ENCODE measurements around the gene CFAP74.

CFAP74 gene

GRCh38 chr1:1928231-1929101 lies 75.1 kb downstream of the CFAP74 start:
- no peak overlapping the region for H3K4me3 Mint-ChIP-seq
- H3K36me3 Mint-ChIP-seq (ENCODE audit: low read depth) = no peaks in the 10 kb centered on the region
- no peaks in the 10 kb centered on the region for H3K4me1 Mint-ChIP-seq
- no peak overlapping the region for H3K27ac Mint-ChIP-seq
- H3K9me3 Mint-ChIP-seq = no peaks in the 10 kb centered on the region
- TF ChIP-seq, protein P1, sequence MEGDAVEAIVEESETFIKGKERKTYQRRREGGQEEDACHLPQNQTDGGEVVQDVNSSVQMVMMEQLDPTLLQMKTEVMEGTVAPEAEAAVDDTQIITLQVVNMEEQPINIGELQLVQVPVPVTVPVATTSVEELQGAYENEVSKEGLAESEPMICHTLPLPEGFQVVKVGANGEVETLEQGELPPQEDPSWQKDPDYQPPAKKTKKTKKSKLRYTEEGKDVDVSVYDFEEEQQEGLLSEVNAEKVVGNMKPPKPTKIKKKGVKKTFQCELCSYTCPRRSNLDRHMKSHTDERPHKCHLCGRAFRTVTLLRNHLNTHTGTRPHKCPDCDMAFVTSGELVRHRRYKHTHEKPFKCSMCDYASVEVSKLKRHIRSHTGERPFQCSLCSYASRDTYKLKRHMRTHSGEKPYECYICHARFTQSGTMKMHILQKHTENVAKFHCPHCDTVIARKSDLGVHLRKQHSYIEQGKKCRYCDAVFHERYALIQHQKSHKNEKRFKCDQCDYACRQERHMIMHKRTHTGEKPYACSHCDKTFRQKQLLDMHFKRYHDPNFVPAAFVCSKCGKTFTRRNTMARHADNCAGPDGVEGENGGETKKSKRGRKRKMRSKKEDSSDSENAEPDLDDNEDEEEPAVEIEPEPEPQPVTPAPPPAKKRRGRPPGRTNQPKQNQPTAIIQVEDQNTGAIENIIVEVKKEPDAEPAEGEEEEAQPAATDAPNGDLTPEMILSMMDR (IDR thresholded peaks at IDR 0.05; ENCODE audit: unreplicated experiment in 3 of 3) = no peak
- H3K27me3 Mint-ChIP-seq (ENCODE audit: low read depth) = peaks cover 3% of the 10 kb centered on the region

DNA sequence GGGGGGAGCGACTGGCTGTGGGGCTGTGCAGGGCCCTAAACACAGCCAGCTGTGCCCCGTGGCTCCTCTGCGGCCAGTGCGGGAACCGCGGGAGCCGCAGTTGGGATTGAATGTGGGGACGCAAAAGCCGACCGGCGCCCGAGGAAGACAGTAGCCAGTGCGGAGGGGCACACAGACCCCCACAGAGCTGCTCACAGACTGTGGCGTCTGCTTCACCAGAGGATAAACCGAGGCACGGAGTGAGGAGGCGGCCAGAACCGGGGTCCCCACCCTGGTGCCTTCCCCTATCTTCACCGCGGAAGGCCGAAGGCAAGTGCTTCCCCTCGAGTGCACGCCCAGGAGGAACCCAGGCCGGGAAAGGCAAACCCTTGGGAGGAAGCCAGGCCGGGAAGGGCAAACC lies 75.8 kb downstream of the CFAP74 start:
- Mint-ChIP-seq H3K27me3 (ENCODE audit: low read depth) (peaks cover 3% of the 10 kb centered on the region), H3K36me3 (ENCODE audit: low read depth) (no peaks in the 10 kb centered on the region), H3K4me3 (no peak overlapping the region), H3K4me1 (no peaks in the 10 kb centered on the region), H3K9me3 (no peaks in the 10 kb centered on the region), H3K27ac (no peak overlapping the region)
- TF ChIP-seq, protein P1 (IDR thresholded peaks at IDR 0.05; ENCODE audit: unreplicated experiment in 3 of 3) = no peak

- TF ChIP-seq, protein P1 (IDR thresholded peaks at IDR 0.05; ENCODE audit: unreplicated experiment in 3 of 3) = no peak
- no peaks in the 10 kb centered on the region for H3K36me3 Mint-ChIP-seq (ENCODE audit: low read depth)
- H3K9me3 Mint-ChIP-seq = no peaks in the 10 kb centered on the region
- no peak overlapping the region for H3K27ac Mint-ChIP-seq
- peaks cover 3% of the 10 kb centered on the region for H3K27me3 Mint-ChIP-seq (ENCODE audit: low read depth)
- H3K4me3 Mint-ChIP-seq = no peak overlapping the region
- no peaks in the 10 kb centered on the region for H3K4me1 Mint-ChIP-seq
Observed at GRCh38 chr1:1926886-1927660, 76.5 kb downstream of the CFAP74 start.

GRCh38 chr1:1926346-1926811 lies 77.2 kb downstream of the CFAP74 start:
- H3K4me1 Mint-ChIP-seq = no peaks in the 10 kb centered on the region
- H3K9me3 Mint-ChIP-seq = no peaks in the 10 kb centered on the region
- no peaks in the 10 kb centered on the region for H3K36me3 Mint-ChIP-seq (ENCODE audit: low read depth)
- H3K4me3 Mint-ChIP-seq = no peak overlapping the region
- no peak overlapping the region for H3K27ac Mint-ChIP-seq
- peaks cover 3% of the 10 kb centered on the region for H3K27me3 Mint-ChIP-seq (ENCODE audit: low read depth)
- TF ChIP-seq, protein P1 (IDR thresholded peaks at IDR 0.05; ENCODE audit: unreplicated experiment in 3 of 3) = no peak

DNA sequence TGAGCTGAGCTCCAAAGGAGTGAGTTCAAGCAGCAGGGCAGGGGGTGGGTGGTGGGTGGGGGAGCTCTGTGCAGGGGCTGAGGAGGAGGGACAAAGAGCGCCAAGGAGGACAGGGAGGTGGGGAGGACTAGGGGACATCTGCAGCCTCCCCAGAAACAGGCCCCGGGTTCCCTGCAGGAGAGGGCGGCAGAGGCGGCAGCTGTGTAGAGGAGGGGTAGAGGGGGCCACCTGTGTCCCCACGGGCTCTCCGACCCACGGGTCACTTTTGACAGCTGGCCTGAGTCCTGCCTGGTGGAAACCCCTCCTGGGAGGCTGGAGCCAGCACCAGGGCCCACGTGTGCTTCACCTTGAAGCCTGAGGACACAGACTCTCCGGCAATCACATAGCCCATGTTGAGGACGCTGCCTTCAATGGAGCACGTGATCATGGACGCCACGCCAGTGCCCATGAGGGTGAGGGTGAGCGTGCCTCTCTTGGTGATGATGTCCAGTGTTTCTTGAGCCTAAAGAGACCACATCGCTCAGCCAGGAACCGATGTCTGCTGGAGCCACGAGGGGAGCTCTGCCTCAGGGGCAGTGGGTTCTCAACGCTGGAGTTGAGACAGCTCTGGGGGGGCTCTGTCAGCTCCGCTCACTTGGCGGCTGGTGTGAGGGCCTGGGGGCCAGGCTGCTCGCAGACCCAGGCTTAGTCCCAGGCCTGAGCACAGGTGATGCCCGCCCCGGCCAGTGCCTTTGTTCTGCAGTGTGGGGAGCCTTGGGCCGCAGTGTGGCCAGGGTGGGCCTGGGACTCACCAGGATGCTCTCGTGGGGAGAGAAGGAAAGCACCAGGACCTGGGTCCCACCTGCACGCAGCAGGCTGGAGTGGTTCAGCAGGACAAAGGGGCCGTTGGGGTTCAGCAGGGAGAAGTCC lies 77.9 kb downstream of the CFAP74 start:
- TF ChIP-seq, protein P1 (IDR thresholded peaks at IDR 0.05; ENCODE audit: unreplicated experiment in 3 of 3) = no peak
- H3K36me3 Mint-ChIP-seq (ENCODE audit: low read depth) = no peaks in the 10 kb centered on the region
- H3K4me3 Mint-ChIP-seq = no peak overlapping the region
- no peaks in the 10 kb centered on the region for H3K9me3 Mint-ChIP-seq
- H3K27me3 Mint-ChIP-seq (ENCODE audit: low read depth) = peaks cover 3% of the 10 kb centered on the region
- H3K27ac Mint-ChIP-seq = no peak overlapping the region
- no peaks in the 10 kb centered on the region for H3K4me1 Mint-ChIP-seq
